ENCODE results near the gene RTN1.

- no peak for TF ChIP-seq POLR2A (IDR thresholded peaks at IDR 0.05)
- no peak for TF ChIP-seq CTCF (IDR thresholded peaks at IDR 0.05)
Observed at GRCh38 chr14:59920378-59920683, 49.8 kb upstream of the RTN1 start.

Data from transverse colon (tissue), 3 donors.